Brain pericyte (primary cell): ENCODE measurements around the gene EYA3.

Experiments
- DNase-seq: peaks from one replicate; pipeline ENCODE4 v3.0.0-alpha.2; 2012; ENCODE audit warnings: low read depth, low spot score

EYA3 gene

DNA sequence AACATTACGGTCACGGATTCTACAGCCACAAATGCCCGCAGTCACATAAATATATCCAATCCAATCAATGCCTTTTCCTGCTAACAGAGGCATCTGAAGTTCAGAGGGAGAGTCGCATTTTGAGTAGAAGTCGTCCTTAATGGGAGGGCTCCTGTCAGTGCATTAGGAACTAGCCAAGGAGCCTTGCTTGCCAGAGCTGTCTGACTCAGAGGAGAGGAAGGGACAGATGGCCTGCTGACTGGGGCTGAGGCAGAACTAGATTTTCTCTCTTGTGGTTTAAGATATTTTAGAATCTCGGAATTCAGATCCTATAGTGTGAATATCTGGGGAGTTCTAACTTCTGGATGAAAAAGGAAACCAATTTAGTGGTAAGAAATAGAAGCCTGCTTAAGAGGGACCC lies 118.0 kb downstream of the EYA3 start:
- no peak for DNase-seq

DNA sequence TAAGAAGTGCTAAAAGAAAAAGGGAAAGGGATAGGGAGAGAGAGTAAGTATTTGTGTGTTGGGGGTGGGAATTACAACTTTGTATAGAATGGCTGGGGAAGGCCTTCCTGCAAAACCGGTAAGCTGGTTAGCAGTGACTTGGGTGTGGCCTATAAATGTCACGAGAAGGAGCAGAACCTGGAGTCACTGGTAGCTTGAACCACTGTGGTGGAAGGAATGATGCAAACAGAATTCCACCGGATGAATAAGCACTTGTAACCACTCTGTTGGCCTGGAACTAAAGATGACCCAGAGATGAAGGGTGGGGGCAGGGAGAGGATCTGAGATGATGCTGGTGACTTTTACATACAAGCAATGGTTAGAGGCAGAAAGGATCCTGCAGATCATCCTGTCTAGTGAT lies 119.7 kb downstream of the EYA3 start:
- DNase-seq: no peak

DNA sequence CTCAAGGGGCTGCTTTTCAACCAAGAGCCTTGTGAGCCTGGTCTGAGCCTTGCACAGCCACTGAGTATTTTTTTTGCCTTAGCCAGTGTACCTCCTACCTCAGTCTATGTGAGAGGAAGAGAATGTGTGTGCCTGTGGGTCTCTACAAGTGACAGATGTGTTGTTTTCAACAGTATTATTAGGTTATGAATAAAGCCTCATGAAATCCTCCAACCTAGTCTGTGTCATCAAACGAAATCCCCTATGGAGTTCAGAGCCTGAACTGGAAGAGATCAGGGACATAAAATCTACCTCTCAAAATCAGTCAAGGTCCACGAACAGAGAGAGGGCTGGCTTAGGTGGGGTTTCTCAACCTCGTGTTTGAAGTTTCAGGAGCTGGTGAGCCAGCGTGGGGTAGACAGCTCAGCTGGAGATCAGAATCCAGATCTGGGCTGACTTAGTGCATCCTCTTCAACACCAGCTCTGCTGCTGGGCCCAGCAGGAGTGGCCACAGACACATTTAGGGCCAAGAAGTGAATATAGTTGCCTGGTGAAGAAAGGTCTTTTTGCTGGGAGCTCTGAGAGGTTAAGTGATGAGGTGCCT lies 120.4 kb downstream of the EYA3 start:
- DNase-seq: no peak

DNA sequence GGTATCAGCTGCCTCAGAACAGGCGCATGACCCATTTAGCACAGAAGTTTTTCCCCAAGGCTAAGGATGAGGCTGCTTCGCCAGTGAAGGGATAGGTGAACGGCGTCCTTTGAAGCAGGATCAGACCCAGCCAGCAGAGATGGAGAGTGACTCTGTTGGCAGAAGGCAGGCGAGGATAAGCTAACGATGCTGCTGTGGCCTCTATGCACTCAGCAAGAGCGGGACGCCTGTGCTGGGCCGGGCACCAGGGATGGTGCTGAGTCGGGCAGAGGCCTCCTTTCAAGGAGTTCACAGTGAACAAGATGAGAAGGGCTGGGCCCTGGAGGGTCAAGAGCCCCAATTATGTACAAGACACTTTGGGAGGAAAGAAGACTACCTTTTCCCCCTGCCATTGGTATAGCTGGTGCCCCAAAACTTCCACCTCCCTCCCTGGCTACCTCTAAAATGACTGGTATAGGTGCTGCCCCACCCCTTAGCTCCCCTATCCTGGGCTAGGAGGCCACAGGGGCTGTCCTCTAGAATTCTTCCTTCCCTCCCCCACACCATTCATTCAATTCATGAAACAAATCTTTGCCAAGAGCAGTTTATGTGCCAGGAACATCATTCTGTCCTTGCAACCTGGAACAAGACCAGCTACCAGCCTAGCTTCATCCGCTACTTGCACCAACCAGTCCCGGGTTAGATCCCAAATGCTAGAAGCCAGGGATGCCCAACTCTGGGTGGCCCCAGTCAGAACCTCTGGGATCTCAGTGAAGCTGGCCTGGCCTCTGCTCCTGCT lies 121.1 kb downstream of the EYA3 start:
- no peak for DNase-seq

DNA sequence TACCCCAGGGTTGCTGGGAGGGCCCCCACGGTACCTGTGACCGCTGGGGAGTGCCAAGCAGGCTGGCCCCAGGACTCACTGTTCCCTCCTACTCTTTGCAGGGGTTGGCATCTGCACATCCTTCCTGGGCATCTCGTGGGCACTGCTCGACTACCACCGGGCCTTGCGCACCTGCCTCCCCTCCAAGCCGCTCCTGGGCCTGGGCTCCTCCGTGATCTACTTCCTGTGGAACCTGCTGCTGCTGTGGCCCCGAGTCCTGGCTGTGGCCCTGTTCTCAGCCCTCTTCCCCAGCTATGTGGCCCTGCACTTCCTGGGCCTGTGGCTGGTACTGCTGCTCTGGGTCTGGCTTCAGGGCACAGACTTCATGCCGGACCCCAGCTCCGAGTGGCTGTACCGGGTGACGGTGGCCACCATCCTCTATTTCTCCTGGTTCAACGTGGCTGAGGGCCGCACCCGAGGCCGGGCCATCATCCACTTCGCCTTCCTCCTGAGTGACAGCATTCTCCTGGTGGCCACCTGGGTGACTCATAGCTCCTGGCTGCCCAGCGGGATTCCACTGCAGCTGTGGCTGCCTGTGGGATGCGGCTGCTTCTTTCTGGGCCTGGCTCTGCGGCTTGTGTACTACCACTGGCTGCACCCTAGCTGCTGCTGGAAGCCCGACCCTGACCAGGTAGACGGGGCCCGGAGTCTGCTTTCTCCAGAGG lies 121.9 kb downstream of the EYA3 start:
- DNase-seq: no peak

DNA sequence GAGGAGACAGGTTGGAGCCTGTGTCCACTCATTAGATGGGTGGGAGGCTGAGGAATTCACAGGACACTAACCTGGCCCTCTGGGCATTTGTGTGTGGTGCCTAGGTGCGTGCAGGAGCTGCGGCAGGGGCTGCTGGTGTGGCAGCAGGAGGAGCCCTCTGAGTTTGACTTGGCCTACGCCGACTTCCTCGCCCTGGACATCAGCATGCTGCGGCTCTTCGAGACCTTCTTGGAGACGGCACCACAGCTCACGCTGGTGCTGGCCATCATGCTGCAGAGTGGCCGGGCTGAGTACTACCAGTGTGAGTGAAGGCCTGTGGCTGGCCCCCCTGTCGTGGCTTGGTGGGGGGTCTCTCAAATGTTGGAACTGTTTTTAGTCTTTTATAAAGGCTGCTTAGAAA lies 125.0 kb downstream of the EYA3 start:
- DNase-seq: no peak

DNA sequence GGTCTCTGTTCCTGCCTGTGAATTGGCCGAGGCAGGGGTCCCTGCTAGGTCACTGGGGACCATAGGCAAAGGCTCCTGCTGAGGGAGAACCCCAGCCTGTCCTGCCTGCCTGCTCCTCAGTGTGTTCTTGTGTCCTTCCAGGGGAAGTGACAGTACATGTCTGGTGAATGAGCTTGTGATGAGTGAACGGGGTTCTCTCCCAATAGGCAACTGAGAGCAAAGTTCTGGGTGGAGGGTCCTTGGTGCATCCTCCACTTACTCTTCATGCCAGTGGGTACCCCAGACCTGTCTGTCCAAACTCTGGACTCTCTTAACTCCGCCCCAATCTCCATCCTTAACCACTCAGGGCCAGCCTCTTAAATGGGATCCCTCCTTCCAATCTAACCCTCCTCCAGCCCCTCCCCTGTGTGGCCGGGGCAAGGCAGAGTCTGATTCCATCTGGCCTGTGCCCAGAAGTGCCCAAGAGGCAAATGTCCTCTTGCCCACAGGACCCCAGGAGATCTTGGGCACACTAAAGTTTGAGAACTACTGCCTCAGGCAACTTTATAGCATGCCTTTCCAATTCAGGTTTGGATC lies 126.7 kb downstream of the EYA3 start:
- no peak for DNase-seq

DNA sequence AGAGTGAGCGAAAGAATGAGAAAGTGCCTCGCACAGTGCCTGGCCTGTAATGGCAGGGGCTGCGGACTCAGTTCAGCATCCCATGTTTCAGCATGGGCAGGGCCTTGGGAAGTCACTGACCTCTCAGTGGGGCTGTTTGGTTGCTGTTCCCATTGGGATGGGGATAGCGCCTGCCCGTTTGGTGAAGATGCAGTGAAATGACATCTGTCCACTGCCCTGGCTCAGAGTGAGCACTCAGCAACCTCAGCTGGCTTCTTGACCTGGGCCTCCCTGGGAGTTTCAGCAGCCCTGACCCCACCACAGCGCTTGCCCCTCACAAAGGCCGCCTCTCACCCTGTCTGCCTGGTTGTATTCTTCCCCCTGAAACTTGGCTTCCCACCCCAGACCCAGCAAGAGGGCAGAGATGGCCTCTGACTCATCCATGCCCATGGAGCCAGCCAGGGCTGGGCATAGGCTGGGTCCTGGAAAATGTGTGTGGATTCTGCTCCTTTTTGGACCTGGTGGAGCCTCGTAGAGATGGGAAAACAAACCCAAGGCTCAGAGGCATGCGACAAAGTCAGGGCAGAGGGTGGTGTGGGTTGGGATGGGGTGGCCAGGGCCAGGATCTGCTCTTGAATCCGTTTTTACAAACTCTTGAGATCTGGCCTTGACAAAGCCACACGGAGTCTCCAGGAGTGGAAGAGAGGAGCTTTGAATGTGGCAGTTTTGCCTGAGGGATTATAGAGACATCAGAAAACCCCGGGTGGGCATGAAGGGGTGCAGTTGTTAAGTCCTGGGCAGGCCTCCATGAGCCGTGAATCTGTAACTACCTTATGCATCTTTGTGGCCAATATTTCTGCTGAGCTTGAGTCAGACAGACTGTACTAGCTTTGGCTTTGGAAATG lies 127.4 kb downstream of the EYA3 start:
- DNase-seq: no peak

DNA sequence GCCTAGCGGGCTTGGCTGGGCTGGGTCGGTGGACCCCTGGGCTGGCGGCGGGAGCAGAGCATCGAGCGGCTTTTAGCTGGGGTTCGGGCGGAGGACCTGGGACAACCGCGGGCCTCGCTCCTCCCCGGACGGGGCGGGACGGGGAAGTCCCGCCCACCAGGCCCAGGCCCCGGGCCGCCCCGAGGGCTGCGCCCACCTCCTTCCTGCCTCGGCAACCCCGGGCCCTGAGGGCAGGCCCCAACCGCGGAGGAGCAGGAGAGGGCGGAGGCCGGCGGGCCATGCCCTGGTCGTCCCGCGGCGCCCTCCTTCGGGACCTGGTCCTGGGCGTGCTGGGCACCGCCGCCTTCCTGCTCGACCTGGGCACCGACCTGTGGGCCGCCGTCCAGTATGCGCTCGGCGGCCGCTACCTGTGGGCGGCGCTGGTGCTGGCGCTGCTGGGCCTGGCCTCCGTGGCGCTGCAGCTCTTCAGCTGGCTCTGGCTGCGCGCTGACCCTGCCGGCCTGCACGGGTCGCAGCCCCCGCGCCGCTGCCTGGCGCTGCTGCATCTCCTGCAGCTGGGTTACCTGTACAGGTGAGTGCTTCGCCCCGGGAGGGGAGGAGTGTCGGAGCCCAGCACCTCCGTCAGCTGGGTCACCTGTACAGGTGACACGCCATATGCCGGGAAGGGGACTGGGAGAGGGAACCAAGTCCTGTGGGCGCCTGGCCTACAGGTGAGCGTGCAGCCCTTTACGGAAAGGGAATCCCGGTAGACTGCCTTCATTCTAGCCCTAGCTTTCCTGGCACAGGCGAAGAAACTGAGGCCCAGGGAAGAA lies 128.4 kb downstream of the EYA3 start, which contains the start of gene XKR8:
TSS of gene XKR8 (plus strand) at position 182 of the 812 bp plus-strand sequence. CDS start at position 279, 97 bp downstream.
- no peak for DNase-seq

DNA sequence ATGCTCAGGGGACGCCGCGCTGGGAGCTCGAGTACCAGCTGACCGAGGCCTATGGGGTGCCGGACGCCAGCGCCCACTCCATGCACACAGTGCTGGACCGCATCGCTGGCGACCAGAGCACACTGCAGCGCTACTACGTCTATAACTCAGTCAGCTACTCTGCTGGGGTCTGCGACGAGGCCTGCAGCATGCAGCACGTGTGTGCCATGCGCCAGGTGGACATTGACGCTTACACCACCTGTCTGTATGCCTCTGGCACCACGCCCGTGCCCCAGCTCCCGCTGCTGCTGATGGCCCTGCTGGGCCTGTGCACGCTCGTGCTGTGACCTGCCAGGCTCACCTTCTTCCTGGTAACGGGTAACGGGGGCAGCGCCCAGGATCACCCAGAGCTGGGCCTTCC lies 129.9 kb downstream of the EYA3 start:
- no peak for DNase-seq

DNA sequence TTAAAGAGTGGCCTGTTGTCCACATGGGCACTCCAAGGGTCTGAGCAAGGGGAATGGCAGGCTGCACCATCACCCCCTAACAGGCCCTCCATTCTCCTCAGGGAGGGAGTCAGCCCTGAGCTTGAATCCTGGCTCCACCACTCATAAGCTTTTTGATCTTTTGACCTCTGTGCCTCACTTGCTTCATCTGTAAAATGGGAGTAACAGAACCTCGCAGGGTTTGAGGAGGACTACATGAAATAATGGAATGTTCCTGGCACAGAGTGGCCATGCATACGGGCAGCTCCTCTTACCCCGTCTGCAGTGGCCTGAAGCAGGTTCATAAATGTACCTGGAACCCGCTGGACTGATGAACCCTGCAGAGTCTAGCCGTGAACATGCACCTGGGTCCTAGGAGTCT lies 130.8 kb downstream of the EYA3 start:
- DNase-seq: no peak

DNA sequence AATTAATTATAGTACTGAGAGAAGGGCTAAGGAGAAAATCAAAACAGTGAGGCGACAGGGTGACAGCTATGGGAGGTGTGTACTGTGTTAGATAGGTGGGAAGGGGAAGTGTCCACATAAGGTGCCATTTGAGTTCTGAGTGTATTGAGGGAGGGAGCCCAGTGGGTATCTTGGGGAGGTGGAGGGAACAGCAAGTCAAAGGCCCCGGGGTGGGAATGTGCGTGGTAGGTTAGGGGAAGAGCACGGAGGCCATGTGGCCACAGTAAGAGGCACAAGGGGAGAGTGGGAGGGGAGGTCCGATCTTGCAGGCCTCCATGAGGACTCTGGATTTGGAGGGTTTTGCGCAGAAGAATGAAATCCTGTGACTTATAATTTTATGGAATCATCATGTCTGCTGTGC lies 131.6 kb downstream of the EYA3 start:
- DNase-seq: no peak

DNA sequence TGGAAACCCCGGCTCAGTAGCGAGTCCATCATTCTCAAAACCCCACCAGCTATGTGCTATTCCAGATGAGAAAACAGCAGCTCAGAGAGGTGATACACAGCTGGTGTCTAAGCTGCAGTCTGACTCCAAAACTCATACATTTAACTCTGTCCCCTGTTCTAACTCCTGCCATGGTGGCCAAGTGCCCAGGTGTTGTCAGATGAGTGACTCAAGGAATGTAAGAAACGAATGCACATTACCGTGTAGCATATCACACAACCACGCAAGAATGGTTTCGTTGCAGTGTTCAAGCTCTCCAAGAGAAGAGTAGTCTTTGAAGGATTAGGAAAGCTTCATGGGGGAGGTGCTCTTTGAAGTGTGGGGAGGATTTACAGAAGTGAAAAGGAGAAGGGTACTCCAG lies 133.3 kb downstream of the EYA3 start:
- DNase-seq: no peak

DNA sequence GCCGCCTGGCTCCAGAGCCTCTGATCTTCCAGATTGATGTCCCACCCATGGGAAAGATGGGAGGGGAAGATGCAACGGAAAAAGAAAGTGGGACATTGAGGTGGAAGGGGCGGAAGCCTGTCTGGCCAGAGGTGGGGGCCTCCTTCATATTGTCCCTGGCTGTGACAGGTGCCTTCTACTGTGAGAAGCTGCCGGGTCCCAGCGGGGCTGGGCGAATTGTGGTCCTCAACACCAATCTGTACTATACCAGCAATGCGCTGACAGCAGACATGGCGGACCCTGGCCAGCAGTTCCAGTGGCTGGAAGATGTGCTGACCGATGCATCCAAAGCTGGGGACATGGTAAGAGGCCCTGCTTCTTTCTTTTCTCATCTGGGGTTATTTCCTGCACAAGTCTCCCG lies 134.2 kb downstream of the EYA3 start:
- DNase-seq: no peak

DNA sequence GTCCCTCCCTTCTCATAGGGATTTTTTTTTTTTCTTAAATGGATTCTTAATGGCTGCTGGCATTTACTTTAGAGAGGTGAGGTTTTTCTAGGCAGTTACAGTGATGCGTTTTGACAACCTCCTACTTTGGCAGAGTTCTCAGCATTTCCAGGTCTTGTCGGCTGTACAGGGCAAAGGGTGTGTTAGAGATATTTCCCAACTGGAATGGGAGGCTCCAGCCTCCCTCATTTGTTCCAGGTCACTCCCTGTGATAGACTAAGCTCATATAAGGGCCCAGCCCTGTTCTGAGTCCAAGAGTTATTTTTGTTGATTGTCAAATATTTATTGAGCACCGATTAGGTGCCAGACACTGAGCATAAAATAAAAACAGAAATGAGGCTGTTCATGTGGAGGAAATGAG lies 136.3 kb downstream of the EYA3 start:
- DNase-seq: no peak

DNA sequence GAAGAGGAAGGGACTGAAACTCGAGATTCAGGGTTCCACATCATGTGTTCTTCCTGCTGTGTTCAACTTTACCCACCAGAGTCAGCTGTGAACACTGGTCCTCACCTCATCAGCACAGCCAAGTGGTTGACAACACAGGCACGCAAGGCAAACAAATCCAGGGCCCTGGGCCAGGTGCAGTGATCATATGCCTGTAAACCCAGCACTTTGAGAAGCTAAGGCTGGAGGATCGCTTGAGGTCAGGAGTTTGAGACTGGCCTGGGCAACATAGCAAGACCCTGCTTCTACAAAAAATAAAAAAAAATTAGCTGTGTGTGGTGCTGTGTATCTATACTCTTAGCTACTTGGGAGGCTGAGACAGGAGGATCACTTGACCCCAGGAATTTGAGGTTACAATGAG lies 137.0 kb downstream of the EYA3 start:
- DNase-seq: no peak

DNA sequence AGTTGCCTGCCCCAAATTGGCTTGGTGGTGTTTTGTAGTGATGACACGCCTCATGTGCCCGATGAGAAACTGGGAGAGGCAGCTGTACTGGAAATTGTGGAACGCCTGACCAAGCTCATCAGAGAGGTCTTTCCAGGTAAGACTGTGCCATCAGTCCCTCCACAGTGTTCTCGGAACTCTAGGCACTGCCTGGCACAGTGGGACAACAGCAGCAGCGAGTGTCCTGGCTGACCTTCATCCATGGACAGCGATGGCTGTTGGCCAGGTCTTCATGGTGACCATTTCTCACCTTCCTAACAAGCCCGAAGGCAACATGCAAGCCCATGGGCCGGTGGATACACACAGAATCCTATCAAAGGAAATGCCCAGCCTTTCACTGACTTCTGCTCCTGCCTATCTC lies 139.4 kb downstream of the EYA3 start:
- DNase-seq: no peak

DNA sequence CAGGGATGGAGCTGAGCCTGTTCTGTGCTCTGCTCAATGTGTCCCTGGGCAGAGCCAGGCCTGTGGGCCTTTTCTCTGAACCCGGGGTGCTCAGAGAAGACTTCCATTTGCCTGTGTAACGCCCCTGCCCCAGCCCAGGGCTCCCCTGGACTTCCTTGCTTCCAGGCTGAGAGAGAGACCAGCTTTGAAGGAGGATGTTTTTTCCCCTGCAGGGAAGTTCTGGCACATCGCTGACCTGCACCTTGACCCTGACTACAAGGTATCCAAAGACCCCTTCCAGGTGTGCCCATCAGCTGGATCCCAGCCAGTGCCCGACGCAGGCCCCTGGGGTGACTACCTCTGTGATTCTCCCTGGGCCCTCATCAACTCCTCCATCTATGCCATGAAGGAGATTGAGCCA lies 143.4 kb downstream of the EYA3 start:
- DNase-seq: no peak

DNA sequence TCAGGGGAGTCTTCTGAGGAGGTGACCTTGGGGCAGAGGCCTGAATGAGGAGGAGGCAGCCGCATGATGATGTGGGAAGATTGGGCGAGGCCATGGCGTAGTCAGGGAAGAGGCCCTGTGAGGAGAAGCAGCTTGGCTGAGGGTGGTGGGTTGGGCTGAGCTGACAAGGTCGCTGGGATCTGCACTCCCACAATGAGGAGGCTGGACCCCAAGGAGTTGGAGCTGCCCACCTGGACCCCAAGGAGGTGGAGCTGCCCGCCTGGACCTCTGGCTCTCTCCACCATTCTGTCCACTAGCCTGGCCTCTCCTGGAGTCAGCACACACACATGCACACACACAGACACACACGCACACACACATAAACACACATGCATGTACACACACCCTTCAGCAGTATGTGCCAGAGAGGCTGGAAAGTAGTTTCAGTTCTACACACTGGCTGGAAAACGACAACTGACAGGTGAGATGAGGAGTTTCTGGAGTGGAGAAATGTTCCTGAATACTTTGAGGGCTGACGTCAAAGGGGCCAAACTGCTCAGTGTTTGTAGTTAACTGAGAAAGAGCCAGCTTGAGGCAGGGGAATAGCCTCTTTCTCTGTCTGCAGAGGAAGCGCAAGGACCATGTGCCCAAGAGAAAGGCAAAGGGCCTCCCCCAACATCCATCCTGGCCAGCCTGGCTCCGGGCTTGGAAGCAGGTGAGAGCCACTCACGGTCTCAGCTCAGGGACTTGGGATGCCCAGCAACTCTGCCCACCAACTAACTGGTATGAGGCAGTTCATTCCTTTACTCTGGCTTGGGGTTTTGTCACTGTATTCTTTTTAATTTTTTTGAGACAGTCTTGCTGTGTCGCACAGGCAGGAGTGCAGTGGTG lies 146.5 kb downstream of the EYA3 start:
- DNase-seq: no peak
